Activated T-helper 1 cell treated with Interleukin-2 at 50 U/mL for 16 hours (primary cell): Measurements from ENCODE around the gene XCL2.
"Not testable (repeated sequence)": the region's sequence is repeated elsewhere in the genome, so short reads cannot be mapped to it uniquely, and the experiment has no call there.

ENCODE experiments used
- DNase-seq: peaks from one replicate; pipeline ENCODE4 v3.0.0-alpha.2; 2020; ENCODE audit warnings: low read depth

XCL2 gene

GRCh38 chr1:168543840-168544498 lies at the start of gene XCL2:
Gene XCL2, minus strand, starts transcription at chr1:168543997. Its CDS starts 33 bp downstream, at chr1:168543964.
- DNase-seq = not testable (repeated sequence)

GRCh38 chr1:168591641-168592250 lies 47.9 kb upstream of the XCL2 start:
- no peak for DNase-seq

GRCh38 chr1:168591066-168591465 lies 47.3 kb upstream of the XCL2 start:
- no peak for DNase-seq

GRCh38 chr1:168589167-168589566 lies 45.4 kb upstream of the XCL2 start:
- DNase-seq = no peak

GRCh38 chr1:168585937-168586336 lies 42.1 kb upstream of the XCL2 start:
- no peak for DNase-seq

- no peak for DNase-seq
Observed at GRCh38 chr1:168585191-168585590, 41.4 kb upstream of the XCL2 start.

GRCh38 chr1:168583571-168583970 lies 39.8 kb upstream of the XCL2 start:
- DNase-seq = no peak

GRCh38 chr1:168582688-168583336 lies 39.0 kb upstream of the XCL2 start:
- DNase-seq = no peak

GRCh38 chr1:168581817-168582572 lies 38.2 kb upstream of the XCL2 start:
- no peak for DNase-seq

- DNase-seq = not testable (repeated sequence)
Observed at GRCh38 chr1:168580991-168581390, 37.2 kb upstream of the XCL2 start.

GRCh38 chr1:168580290-168580689 lies 36.5 kb upstream of the XCL2 start:
- not testable (repeated sequence) for DNase-seq

GRCh38 chr1:168578531-168579185 lies 34.9 kb upstream of the XCL2 start:
- not testable (repeated sequence) for DNase-seq

- DNase-seq = not testable (repeated sequence)
Observed at GRCh38 chr1:168576245-168576688, 32.5 kb upstream of the XCL2 start, which contains the start of gene XCL1. Gene XCL1, plus strand, starts transcription at chr1:168576605. Its CDS starts 33 bp downstream, at chr1:168576638.

GRCh38 chr1:168574234-168574633 lies 30.4 kb upstream of the XCL2 start:
- DNase-seq = not testable (repeated sequence)

GRCh38 chr1:168572633-168573032 lies 28.8 kb upstream of the XCL2 start:
- DNase-seq = no peak

GRCh38 chr1:168570652-168571051 lies 26.9 kb upstream of the XCL2 start:
- DNase-seq = no peak

GRCh38 chr1:168568346-168568745 lies 24.5 kb upstream of the XCL2 start:
- no peak for DNase-seq

- no peak for DNase-seq
Observed at GRCh38 chr1:168567568-168567967, 23.8 kb upstream of the XCL2 start.

- no peak for DNase-seq
Observed at GRCh38 chr1:168567007-168567406, 23.2 kb upstream of the XCL2 start.

- DNase-seq = no peak
Observed at GRCh38 chr1:168565825-168566224, 22.0 kb upstream of the XCL2 start.

- no peak for DNase-seq
Observed at GRCh38 chr1:168561989-168562388, 18.2 kb upstream of the XCL2 start.

- DNase-seq = no peak
Observed at GRCh38 chr1:168560370-168560769, 16.6 kb upstream of the XCL2 start.
